Measurements from ENCODE around the gene MDFIC.
A peak's percentile ranks its signal among the peaks of the same experiment; 100 is the strongest.

The MDFIC gene

DNA sequence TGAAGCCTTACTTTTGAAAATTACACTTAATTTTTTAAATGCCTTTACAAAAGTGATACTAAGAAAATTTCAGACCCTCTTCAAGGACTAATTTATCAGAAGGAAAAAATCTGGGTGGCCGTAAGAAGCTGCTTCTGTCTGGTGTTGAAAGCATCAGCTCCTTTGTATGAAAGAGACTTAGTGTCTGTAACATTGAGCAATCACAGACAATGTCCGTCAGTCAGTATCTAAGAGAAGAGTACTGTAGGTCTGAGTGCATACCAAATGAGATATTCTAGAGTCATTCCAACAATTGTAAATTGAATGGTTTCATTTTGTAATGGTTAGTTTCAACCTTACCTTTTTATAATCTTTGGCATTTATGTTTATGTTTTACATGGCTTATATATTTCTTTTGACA, 11.1 kb upstream of the MDFIC start:
- Histone ChIP-seq H3K9me3 (ENCODE audit: insufficient read depth, low read depth, low read length) (no peaks in the 10 kb centered on the region), H3K4me1 (ENCODE audit: insufficient read depth, low read length) (no peaks in the 10 kb centered on the region), H3K9ac (ENCODE audit: low read depth, low read length) (no peak overlapping the region), H3K36me3 (ENCODE audit: insufficient read depth, low read depth, low read length) (no peaks in the 10 kb centered on the region), H3K27ac (ENCODE audit: low read length) (no peak overlapping the region), H3K27me3 (ENCODE audit: insufficient read depth, low read length) (no peaks in the 10 kb centered on the region), H3K4me3 (ENCODE audit: low read length) (no peak overlapping the region)

GRCh38 chr7:114911411-114911810, 10.5 kb upstream of the MDFIC start:
- Histone ChIP-seq H3K9ac (ENCODE audit: low read depth, low read length) (no peak overlapping the region), H3K4me3 (ENCODE audit: low read length) (no peak overlapping the region), H3K27me3 (ENCODE audit: insufficient read depth, low read length) (no peaks in the 10 kb centered on the region), H3K4me1 (ENCODE audit: insufficient read depth, low read length) (no peaks in the 10 kb centered on the region), H3K36me3 (ENCODE audit: insufficient read depth, low read depth, low read length) (no peaks in the 10 kb centered on the region), H3K9me3 (ENCODE audit: insufficient read depth, low read depth, low read length) (no peaks in the 10 kb centered on the region), H3K27ac (ENCODE audit: low read length) (no peak overlapping the region)

GRCh38 chr7:114916261-114916892, 5.5 kb upstream of the MDFIC start:
- peaks cover 5% of the 10 kb centered on the region for H3K27me3 ChIP-seq (ENCODE audit: insufficient read depth, low read length)
- H3K4me3 ChIP-seq (ENCODE audit: low read length) = no peak overlapping the region
- no peaks in the 10 kb centered on the region for H3K9me3 ChIP-seq (ENCODE audit: insufficient read depth, low read depth, low read length)
- H3K9ac ChIP-seq (ENCODE audit: low read depth, low read length) = no peak overlapping the region
- H3K36me3 ChIP-seq (ENCODE audit: insufficient read depth, low read depth, low read length) = no peaks in the 10 kb centered on the region
- H3K4me1 ChIP-seq (ENCODE audit: insufficient read depth, low read length) = no peaks in the 10 kb centered on the region
- no peak overlapping the region for H3K27ac ChIP-seq (ENCODE audit: low read length)

- Histone ChIP-seq H3K9me3 (ENCODE audit: insufficient read depth, low read depth, low read length) (no peaks in the 10 kb centered on the region), H3K27ac (ENCODE audit: low read length) (no peak overlapping the region), H3K27me3 (ENCODE audit: insufficient read depth, low read length) (peaks cover 13% of the 10 kb centered on the region), H3K4me1 (ENCODE audit: insufficient read depth, low read length) (no peaks in the 10 kb centered on the region), H3K4me3 (ENCODE audit: low read length) (no peak overlapping the region), H3K9ac (ENCODE audit: low read depth, low read length) (no peak overlapping the region), H3K36me3 (ENCODE audit: insufficient read depth, low read depth, low read length) (no peaks in the 10 kb centered on the region)
These were observed 4.6 kb upstream of the MDFIC start for GRCh38 chr7:114917211-114917839.

- Histone ChIP-seq H3K27ac (ENCODE audit: low read length) (no peak overlapping the region), H3K36me3 (ENCODE audit: insufficient read depth, low read depth, low read length) (no peaks in the 10 kb centered on the region), H3K27me3 (ENCODE audit: insufficient read depth, low read length) (peaks cover 24% of the 10 kb centered on the region), H3K9me3 (ENCODE audit: insufficient read depth, low read depth, low read length) (no peaks in the 10 kb centered on the region), H3K4me3 (ENCODE audit: low read length) (no peak overlapping the region), H3K4me1 (ENCODE audit: insufficient read depth, low read length) (peaks cover 8% of the 10 kb centered on the region; the same call in 1 of the 2 replicates), H3K9ac (ENCODE audit: low read depth, low read length) (no peak overlapping the region)
These were observed 2.3 kb upstream of the MDFIC start for GRCh38 chr7:114919587-114919986.

DNA sequence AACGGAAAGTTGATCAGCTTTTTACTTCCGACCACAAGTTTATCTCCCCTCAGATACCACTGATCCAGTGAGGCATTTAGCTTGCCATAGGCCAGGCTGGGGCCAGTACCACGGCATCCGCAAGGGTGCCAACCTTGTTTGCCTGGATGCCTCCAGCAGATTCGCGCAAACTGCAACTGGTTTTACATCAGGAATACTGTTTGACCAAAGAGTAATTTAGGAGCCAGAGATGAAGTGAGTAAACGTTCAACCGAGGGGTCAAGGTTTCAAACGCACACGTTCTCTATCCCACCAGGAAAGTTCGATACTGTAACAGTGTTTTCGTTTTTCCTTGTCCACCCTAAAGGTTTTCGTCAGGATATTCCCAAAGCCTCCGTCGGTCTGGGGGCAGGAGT, 266 bp upstream of the MDFIC start:
- Histone ChIP-seq H3K9me3 (ENCODE audit: insufficient read depth, low read depth, low read length) (no peaks in the 10 kb centered on the region), H3K27me3 (ENCODE audit: insufficient read depth, low read length) (peaks cover 24% of the 10 kb centered on the region), H3K36me3 (ENCODE audit: insufficient read depth, low read depth, low read length) (no peaks in the 10 kb centered on the region), H3K4me3 (ENCODE audit: low read length) (peak overlapping the region; percentile 70), H3K27ac (ENCODE audit: low read length) (no peak overlapping the region), H3K4me1 (ENCODE audit: insufficient read depth, low read length) (peaks cover 13% of the 10 kb centered on the region; the same call in 1 of the 2 replicates), H3K9ac (ENCODE audit: low read depth, low read length) (peak overlapping the region; percentile 79; the same call in 1 of the 2 replicates)

DNA sequence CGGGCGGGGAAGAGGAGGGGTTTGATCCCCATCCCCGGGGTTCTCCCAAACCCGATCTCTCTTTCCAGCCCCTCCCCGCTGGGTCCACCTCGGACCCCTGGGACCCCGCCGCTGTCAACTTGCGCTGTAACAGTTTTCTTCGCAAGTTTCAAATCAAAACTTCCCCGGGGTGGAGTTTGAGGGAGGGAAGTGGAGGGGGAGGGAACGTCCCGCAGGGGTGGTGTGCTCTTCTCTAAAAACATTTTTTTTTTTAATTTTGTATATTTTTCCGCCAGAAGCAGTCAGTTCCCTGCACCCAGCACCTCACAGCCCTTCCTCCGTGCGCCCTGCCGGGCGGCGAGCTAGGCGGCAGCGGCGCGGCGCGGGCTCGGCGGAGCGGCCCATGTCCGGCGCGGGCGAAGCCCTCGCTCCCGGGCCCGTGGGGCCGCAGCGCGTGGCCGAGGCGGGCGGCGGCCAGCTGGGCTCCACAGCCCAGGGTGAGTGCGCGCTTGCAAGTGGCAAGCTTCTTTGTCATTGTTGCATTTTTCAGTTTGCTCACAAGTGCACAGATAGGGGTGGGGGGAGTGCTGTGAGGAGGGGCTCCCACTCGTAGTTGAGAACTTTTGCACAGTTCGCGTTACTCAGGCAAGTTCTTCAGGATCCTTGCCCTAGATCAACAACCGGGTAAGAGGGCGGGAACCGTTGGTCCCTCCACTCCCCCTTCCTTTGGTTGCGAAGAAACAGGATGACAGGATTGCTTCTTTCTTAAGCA, 933 bp downstream of the MDFIC start:
- Histone ChIP-seq H3K4me3 (ENCODE audit: low read length) (peak overlapping the region; percentile 70), H3K36me3 (ENCODE audit: insufficient read depth, low read depth, low read length) (no peaks in the 10 kb centered on the region), H3K4me1 (ENCODE audit: insufficient read depth, low read length) (peaks cover 13% of the 10 kb centered on the region; the same call in 1 of the 2 replicates), H3K27ac (ENCODE audit: low read length) (no peak overlapping the region), H3K27me3 (ENCODE audit: insufficient read depth, low read length) (peaks cover 24% of the 10 kb centered on the region), H3K9me3 (ENCODE audit: insufficient read depth, low read depth, low read length) (no peaks in the 10 kb centered on the region), H3K9ac (ENCODE audit: low read depth, low read length) (peak overlapping the region; percentile 79; the same call in 1 of the 2 replicates)

GRCh38 chr7:114923403-114923713, 1.5 kb downstream of the MDFIC start:
- Histone ChIP-seq H3K4me3 (ENCODE audit: low read length) (peak overlapping the region; percentile 70), H3K9me3 (ENCODE audit: insufficient read depth, low read depth, low read length) (no peaks in the 10 kb centered on the region), H3K36me3 (ENCODE audit: insufficient read depth, low read depth, low read length) (no peaks in the 10 kb centered on the region), H3K9ac (ENCODE audit: low read depth, low read length) (peak overlapping the region; percentile 79; the same call in 1 of the 2 replicates), H3K27me3 (ENCODE audit: insufficient read depth, low read length) (peaks cover 24% of the 10 kb centered on the region), H3K4me1 (ENCODE audit: insufficient read depth, low read length) (peaks cover 13% of the 10 kb centered on the region; the same call in 1 of the 2 replicates), H3K27ac (ENCODE audit: low read length) (no peak overlapping the region)

- Histone ChIP-seq H3K27ac (ENCODE audit: low read length) (no peak overlapping the region), H3K4me3 (ENCODE audit: low read length) (peak overlapping the region; percentile 70; the same call in 1 of the 2 replicates), H3K9me3 (ENCODE audit: insufficient read depth, low read depth, low read length) (no peaks in the 10 kb centered on the region), H3K27me3 (ENCODE audit: insufficient read depth, low read length) (peaks cover 24% of the 10 kb centered on the region), H3K9ac (ENCODE audit: low read depth, low read length) (no peak overlapping the region), H3K4me1 (ENCODE audit: insufficient read depth, low read length) (peaks cover 13% of the 10 kb centered on the region; the same call in 1 of the 2 replicates), H3K36me3 (ENCODE audit: insufficient read depth, low read depth, low read length) (no peaks in the 10 kb centered on the region)
These were observed 2.3 kb downstream of the MDFIC start for GRCh38 chr7:114924038-114924712.

DNA sequence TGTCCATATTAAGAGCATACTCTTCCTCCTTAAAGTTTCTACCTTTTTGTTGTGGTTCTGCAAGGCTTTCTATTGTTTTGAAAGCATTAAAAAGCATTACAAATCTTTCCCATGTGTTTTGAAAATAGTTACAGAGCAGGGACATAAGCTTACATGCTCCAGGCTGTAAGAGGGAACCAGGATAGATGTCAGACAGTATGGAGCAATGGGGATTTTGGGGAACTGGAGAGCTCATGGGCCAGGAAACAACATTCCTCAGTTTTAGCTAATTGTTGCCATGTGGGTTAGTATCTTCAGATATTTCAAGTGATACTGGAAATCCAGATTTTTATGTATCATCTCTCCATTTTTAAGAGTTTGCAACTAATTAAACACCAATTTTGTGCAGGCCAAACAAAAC, 3.5 kb downstream of the MDFIC start:
- no peak overlapping the region for H3K4me3 ChIP-seq (ENCODE audit: low read length)
- peaks cover 21% of the 10 kb centered on the region; the same call in 1 of the 2 replicates for H3K4me1 ChIP-seq (ENCODE audit: insufficient read depth, low read length)
- no peak overlapping the region for H3K27ac ChIP-seq (ENCODE audit: low read length)
- no peak overlapping the region for H3K9ac ChIP-seq (ENCODE audit: low read depth, low read length)
- H3K36me3 ChIP-seq (ENCODE audit: insufficient read depth, low read depth, low read length) = no peaks in the 10 kb centered on the region
- no peaks in the 10 kb centered on the region for H3K9me3 ChIP-seq (ENCODE audit: insufficient read depth, low read depth, low read length)
- peaks cover 24% of the 10 kb centered on the region for H3K27me3 ChIP-seq (ENCODE audit: insufficient read depth, low read length)

GRCh38 chr7:114928060-114928459, 6.2 kb downstream of the MDFIC start:
- Histone ChIP-seq H3K9ac (ENCODE audit: low read depth, low read length) (no peak overlapping the region), H3K36me3 (ENCODE audit: insufficient read depth, low read depth, low read length) (no peaks in the 10 kb centered on the region), H3K27ac (ENCODE audit: low read length) (no peak overlapping the region), H3K9me3 (ENCODE audit: insufficient read depth, low read depth, low read length) (no peaks in the 10 kb centered on the region), H3K4me3 (ENCODE audit: low read length) (no peak overlapping the region), H3K27me3 (ENCODE audit: insufficient read depth, low read length) (peaks cover 10% of the 10 kb centered on the region), H3K4me1 (ENCODE audit: insufficient read depth, low read length) (peaks cover 35% of the 10 kb centered on the region; the same call in 1 of the 2 replicates)

Data from iPS-20b (cell line).